ENCODE measurements around the gene UBE3D.
A peak's percentile ranks its signal among the peaks of the same experiment; 100 is the strongest.

UBE3D gene

GRCh38 chr6:83069633-83070032 is 4.0 kb upstream of the UBE3D start:
- no peaks in the 10 kb centered on the region for H3K27me3 ChIP-seq (replicated peaks; ENCODE audit: insufficient read depth, low read length)
- H3K27ac ChIP-seq (ENCODE audit: low read length): no peak overlapping the region
- peak overlapping the region; percentile 25; the same call in 1 of the 2 replicates for H3K4me2 ChIP-seq (ENCODE audit: low read depth, low read length)
- H2AFZ ChIP-seq (ENCODE audit: low read length): no peak overlapping the region
- H3K4me1 ChIP-seq (ENCODE audit: low read length): peaks cover 27% of the 10 kb centered on the region
- no peaks in the 10 kb centered on the region for H3K9me3 ChIP-seq (replicated peaks; ENCODE audit: insufficient read depth, low read length)
- H3K4me3 ChIP-seq (ENCODE audit: low read length): no peak overlapping the region
- H3K9me2 ChIP-seq (replicated peaks; ENCODE audit: insufficient read depth, low read length): no peaks in the 10 kb centered on the region
- DNase-seq: no peak
- H3K9ac ChIP-seq (ENCODE audit: low read length): no peak overlapping the region
- H4K20me1 ChIP-seq (ENCODE audit: insufficient read depth, low read length): no peaks in the 10 kb centered on the region
- TF ChIP-seq EZH2phosphoT487 (IDR thresholded peaks at IDR 0.05; ENCODE audit: low read length): no peak
- no peak for TF ChIP-seq CTCF (IDR thresholded peaks at IDR 0.05; ENCODE audit: low read length)
- no peak for TF ChIP-seq EZH2 (optimal IDR thresholded peaks at IDR 0.05; ENCODE audit: low read depth, low read length)
- H3K36me3 ChIP-seq (replicated peaks; ENCODE audit: insufficient read depth, low read length): no peaks in the 10 kb centered on the region
- peaks cover 73% of the 10 kb centered on the region for H3K79me2 ChIP-seq (ENCODE audit: low read length)
- H3F3A ChIP-seq (ENCODE audit: insufficient read depth, low read length): peaks cover 23% of the 10 kb centered on the region

- Histone ChIP-seq H3K79me2 (ENCODE audit: low read length) (peaks cover 69% of the 10 kb centered on the region), H3K9me2 (replicated peaks; ENCODE audit: insufficient read depth, low read length) (no peaks in the 10 kb centered on the region), H3K4me1 (ENCODE audit: low read length) (peaks cover 32% of the 10 kb centered on the region), H3K27ac (ENCODE audit: low read length) (peak overlapping the region; percentile 88; the same call in 1 of the 2 replicates), H3K9ac (ENCODE audit: low read length) (peak overlapping the region; percentile 79), H2AFZ (ENCODE audit: low read length) (peak overlapping the region; percentile 90; the same call in 1 of the 2 replicates), H3K27me3 (replicated peaks; ENCODE audit: insufficient read depth, low read length) (no peaks in the 10 kb centered on the region), H3F3A (ENCODE audit: insufficient read depth, low read length) (peaks cover 23% of the 10 kb centered on the region), H3K36me3 (replicated peaks; ENCODE audit: insufficient read depth, low read length) (no peaks in the 10 kb centered on the region), H3K9me3 (replicated peaks; ENCODE audit: insufficient read depth, low read length) (no peaks in the 10 kb centered on the region), H4K20me1 (ENCODE audit: insufficient read depth, low read length) (no peaks in the 10 kb centered on the region), H3K4me2 (ENCODE audit: low read depth, low read length) (peak overlapping the region; percentile 85), H3K4me3 (ENCODE audit: low read length) (peak overlapping the region; percentile 87)
- TF ChIP-seq EZH2phosphoT487 (IDR thresholded peaks at IDR 0.05; ENCODE audit: low read length): no peak
- no peak for TF ChIP-seq EZH2 (optimal IDR thresholded peaks at IDR 0.05; ENCODE audit: low read depth, low read length)
- TF ChIP-seq CTCF (IDR thresholded peaks at IDR 0.05; ENCODE audit: low read length): no peak
- DNase-seq: no peak
Measured at GRCh38 chr6:83068616-83069015, 3.0 kb upstream of the UBE3D start.

GRCh38 chr6:83067448-83068439 is 2.1 kb upstream of the UBE3D start, which contains the start of gene DOP1A:
Gene DOP1A (plus strand): TSS chr6:83067671. CDS start chr6:83096978, 29,307 bp downstream.
- peak within 1 kb of the TSS; percentile 79 for H3K9ac ChIP-seq (ENCODE audit: low read length)
- H3K79me2 ChIP-seq (ENCODE audit: low read length): peaks cover 60% of the 10 kb centered on the region
- peaks cover 33% of the 10 kb centered on the region for H3K4me1 ChIP-seq (ENCODE audit: low read length)

More at GRCh38 chr6:83067448-83068439, 2.1 kb upstream of the UBE3D start, which contains the start of gene DOP1A:
- H3K4me3 ChIP-seq (ENCODE audit: low read length): peak within 1 kb of the TSS; percentile 87
- peak; percentile 94 for DNase-seq
- no peaks in the 10 kb centered on the region for H3K9me2 ChIP-seq (replicated peaks; ENCODE audit: insufficient read depth, low read length)
- H3K27me3 ChIP-seq (replicated peaks; ENCODE audit: insufficient read depth, low read length): no peaks in the 10 kb centered on the region
- no peaks in the 10 kb centered on the region for H4K20me1 ChIP-seq (ENCODE audit: insufficient read depth, low read length)
- H3K36me3 ChIP-seq (replicated peaks; ENCODE audit: insufficient read depth, low read length): no peaks in the 10 kb centered on the region
- H3K9me3 ChIP-seq (replicated peaks; ENCODE audit: insufficient read depth, low read length): no peaks in the 10 kb centered on the region
- TF ChIP-seq CTCF (IDR thresholded peaks at IDR 0.05; ENCODE audit: low read length): peak; percentile 93
- no peak for TF ChIP-seq EZH2phosphoT487 (IDR thresholded peaks at IDR 0.05; ENCODE audit: low read length)
- H3K27ac ChIP-seq (ENCODE audit: low read length): peak within 1 kb of the TSS; percentile 88
- H3F3A ChIP-seq (ENCODE audit: insufficient read depth, low read length): peaks cover 23% of the 10 kb centered on the region
- peak within 1 kb of the TSS; percentile 90 for H2AFZ ChIP-seq (ENCODE audit: low read length)
- H3K4me2 ChIP-seq (ENCODE audit: low read depth, low read length): peak within 1 kb of the TSS; percentile 85
